Peyer's patch (tissue), 4 donors: ENCODE data around the gene SLC44A4. TPM values are rescaled to one million over a fixed set of nuclear protein-coding genes. Genes with fewer than 3 reads are reported as not detected.
A peak's percentile ranks its signal among the peaks of the same experiment; 100 is the strongest.

Source experiments
- DNase-seq, 3 donors: peaks; one replicate each; pipeline ENCODE4 v3.0.0-alpha.2; 2017 to 2019
- H3K27ac ChIP-seq, 4 donors: fragments of 200-600 bp; sonication (generic); one replicate each; pipeline ENCODE4 v1.5.1; 2016 to 2019
- H3K27me3 ChIP-seq, 2 donors: fragments of 200-600 bp; sonication (generic); one replicate each; pipeline ENCODE4 v1.5.1; 2019
- H3K36me3 ChIP-seq, 3 donors: fragments of 200-600 bp; sonication (generic); one replicate each; pipeline ENCODE4 v1.5.1; 2016 to 2019
- H3K4me1 ChIP-seq, 4 donors: fragments of 200-600 bp; sonication (generic); one replicate each; pipeline ENCODE4 v1.5.1; 2016 to 2019
- H3K4me3 ChIP-seq, 4 donors: fragments of 200-600 bp; sonication (generic); 1 replicate in 3 of 4; 2 replicates in 1 of 4; pipeline ENCODE4 v1.5.1; 2016 to 2019; ENCODE audit warnings: mild to moderate bottlenecking in 1 of 4
- H3K9me3 ChIP-seq, 4 donors: fragments of 200-600 bp; sonication (generic); one replicate each; pipeline ENCODE4 v1.5.1; 2016 to 2019; ENCODE audit warnings: mild to moderate bottlenecking in 1 of 4
- POLR2A ChIP-seq, 2 donors: fragments of 450-650 bp; IDR thresholded peaks; one replicate each; pipeline ENCODE4 v1.5.1; 2017; ENCODE audit warnings: antibody characterized with exemption in 2 of 2, mild to moderate bottlenecking in 2 of 2, moderate library complexity in 2 of 2
- total RNA-seq, 4 donors: library from RNA; depleted of rRNA; stranded (reverse); fragments of >200 nt; gene quantifications; one replicate each; pipeline ENCODE4 v1.1.0, GENCODE V29; 2016
- TF ChIP-seq, protein P1 (sequence below), 6 experiments: fragments of 450-650 bp in 4 of 6; fragments of 200-600 bp in 2 of 6; sonication (generic) in 1 of 6; IDR thresholded peaks; one replicate each; pipeline ENCODE4 v1.5.1; 2017 to 2019; ENCODE audit warnings: antibody characterized with exemption in 6 of 6, mild to moderate bottlenecking in 3 of 6, moderate library complexity in 1 of 6

The SLC44A4 gene
- total RNA-seq, 4 donors from 2014 or later, result 64.4 to 508 (median 436) TPM

DNA sequence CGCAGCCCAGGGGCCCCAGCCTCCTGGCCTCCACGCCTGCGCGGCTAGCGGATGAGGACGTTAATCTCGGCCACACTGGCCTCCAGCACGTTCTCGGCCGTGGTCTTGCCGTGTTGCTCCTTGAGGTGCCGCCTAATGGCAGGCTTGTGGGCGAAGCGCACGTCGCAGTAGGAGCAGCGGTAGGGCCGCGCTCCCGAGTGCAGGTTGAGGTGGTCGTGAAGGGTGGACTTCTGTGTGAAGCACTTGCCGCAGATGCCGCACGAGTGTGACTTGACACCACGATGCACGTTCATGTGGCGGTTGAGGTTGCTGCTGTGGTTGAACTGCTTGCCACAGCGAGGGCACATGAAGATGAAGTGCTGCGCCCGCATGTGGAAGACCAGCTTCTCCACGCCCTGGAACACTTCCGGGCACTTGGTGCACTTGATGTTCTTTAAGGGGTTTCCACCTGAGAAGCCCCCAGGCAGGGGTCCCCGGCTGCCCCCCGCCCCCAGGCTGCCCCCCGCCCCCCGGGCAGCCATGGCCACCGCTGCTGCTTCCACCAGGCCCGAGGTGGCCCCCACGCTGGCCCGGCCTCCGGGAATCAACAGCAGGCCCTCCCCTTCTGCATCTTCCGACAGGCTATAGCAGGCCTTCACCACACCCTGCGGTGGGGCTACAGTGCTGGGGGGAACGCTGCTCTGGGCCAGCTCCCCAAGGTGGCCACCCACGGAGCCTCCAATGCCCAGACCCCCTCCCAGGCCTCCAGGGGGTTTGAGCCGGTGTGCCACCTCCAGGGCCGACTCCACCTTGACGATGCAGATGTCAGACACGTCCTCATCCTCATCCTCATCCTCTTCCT lies 21.3 kb upstream of the SLC44A4 start:
- DNase-seq, result peak in 1 of 3 donors; percentile 49
- H3K4me1 ChIP-seq, result peaks cover 0 to 40% (median 12%) of the 10 kb centered on the region in 4 donors
- no peak overlapping the region for H3K27ac ChIP-seq
- H3K4me3 ChIP-seq, result no peak overlapping the region
- H3K9me3 ChIP-seq, result no peaks in the 10 kb centered on the region
- peaks cover 0 to 6% (median 0%) of the 10 kb centered on the region in 3 donors for H3K36me3 ChIP-seq
- H3K27me3 ChIP-seq, result no peaks in the 10 kb centered on the region
- TF ChIP-seq, protein P1, sequence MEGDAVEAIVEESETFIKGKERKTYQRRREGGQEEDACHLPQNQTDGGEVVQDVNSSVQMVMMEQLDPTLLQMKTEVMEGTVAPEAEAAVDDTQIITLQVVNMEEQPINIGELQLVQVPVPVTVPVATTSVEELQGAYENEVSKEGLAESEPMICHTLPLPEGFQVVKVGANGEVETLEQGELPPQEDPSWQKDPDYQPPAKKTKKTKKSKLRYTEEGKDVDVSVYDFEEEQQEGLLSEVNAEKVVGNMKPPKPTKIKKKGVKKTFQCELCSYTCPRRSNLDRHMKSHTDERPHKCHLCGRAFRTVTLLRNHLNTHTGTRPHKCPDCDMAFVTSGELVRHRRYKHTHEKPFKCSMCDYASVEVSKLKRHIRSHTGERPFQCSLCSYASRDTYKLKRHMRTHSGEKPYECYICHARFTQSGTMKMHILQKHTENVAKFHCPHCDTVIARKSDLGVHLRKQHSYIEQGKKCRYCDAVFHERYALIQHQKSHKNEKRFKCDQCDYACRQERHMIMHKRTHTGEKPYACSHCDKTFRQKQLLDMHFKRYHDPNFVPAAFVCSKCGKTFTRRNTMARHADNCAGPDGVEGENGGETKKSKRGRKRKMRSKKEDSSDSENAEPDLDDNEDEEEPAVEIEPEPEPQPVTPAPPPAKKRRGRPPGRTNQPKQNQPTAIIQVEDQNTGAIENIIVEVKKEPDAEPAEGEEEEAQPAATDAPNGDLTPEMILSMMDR (IDR thresholded peaks at IDR 0.05), result no peak
- TF ChIP-seq POLR2A (IDR thresholded peaks at IDR 0.05), result no peak

DNA sequence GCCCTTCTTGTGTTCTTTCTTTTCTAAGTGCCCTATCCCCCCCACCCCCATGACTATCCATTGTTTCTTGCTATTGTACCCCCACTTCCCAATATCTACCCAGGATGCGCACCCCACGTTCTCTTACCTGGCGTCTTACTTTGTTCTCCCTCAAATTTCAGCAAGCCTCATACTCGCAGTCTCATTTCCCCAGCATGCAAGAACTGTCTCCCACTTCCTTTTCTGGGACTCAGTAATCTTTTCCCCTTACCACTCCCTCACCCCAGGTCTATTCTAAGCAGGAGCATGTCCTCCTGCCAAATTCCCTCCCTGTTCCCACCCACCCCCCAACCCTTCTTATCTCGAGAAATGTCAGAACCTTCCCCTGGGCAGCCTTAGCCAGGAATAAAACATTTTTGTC lies 20.4 kb upstream of the SLC44A4 start:
- Histone ChIP-seq H3K36me3 (peaks cover 0 to 15% (median 0%) of the 10 kb centered on the region in 3 donors), H3K4me1 (peaks cover 0 to 40% (median 12%) of the 10 kb centered on the region in 4 donors), H3K27me3 (no peaks in the 10 kb centered on the region), H3K4me3 (no peak overlapping the region), H3K27ac (no peak overlapping the region), H3K9me3 (no peaks in the 10 kb centered on the region)
- no peak for TF ChIP-seq POLR2A (IDR thresholded peaks at IDR 0.05)
- TF ChIP-seq, protein P1 (IDR thresholded peaks at IDR 0.05), result no peak
- no peak for DNase-seq

DNA sequence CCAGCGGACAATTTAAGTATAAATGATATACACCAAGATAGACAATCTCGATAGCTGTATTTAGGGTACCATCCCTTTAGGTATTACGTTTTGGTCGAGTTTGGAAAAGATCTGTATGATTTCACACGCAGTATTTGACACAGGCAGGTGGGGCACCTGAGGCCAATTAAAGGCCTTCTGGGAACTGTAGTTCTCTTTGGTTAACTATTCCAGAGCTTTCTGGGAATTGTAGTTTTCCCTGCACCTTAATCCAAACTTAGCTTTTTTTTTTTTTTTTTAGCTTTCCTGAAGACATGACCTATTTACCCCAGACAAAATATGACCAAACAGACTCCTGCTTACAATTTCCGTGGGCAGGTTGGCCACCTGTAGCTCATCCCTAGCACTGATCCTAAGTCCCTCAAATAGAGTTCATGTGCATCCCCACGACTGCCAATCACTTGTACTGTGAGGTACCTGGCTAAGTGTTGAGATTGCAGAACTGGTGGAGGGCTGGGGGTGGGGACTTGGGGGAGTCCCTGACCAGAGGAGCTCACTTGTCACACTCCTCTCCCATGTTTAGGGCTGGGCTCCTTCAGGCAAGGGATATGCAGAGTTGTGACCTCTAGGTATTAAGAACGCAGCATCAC lies 19.7 kb upstream of the SLC44A4 start:
- H3K4me3 ChIP-seq, result peak overlapping the region; percentile 85 to 98 (median 91)
- no peaks in the 10 kb centered on the region for H3K9me3 ChIP-seq
- DNase-seq, result peak in 2 of 3 donors; percentile 40 to 65
- H3K27me3 ChIP-seq, result no peaks in the 10 kb centered on the region
- H3K36me3 ChIP-seq, result peaks cover 0 to 20% (median 0%) of the 10 kb centered on the region in 3 donors
- no peak for TF ChIP-seq POLR2A (IDR thresholded peaks at IDR 0.05)
- TF ChIP-seq, protein P1 (IDR thresholded peaks at IDR 0.05), result peak in 3 of 6 experiments; percentile 13 to 34 (median 20)
- peaks cover 0 to 40% (median 12%) of the 10 kb centered on the region in 4 donors for H3K4me1 ChIP-seq
- peak overlapping the region; percentile 82 to 94 (median 82) for H3K27ac ChIP-seq

- peak; percentile 84 to 93 (median 92) for DNase-seq
- Histone ChIP-seq H3K4me3 (peak within 1 kb of the TSS; percentile 85 to 98 (median 91)), H3K4me1 (peaks cover 0 to 34% (median 12%) of the 10 kb centered on the region in 4 donors)
Measured at GRCh38 chr6:31897612-31898382, 19.0 kb upstream of the SLC44A4 start, which contains the start of gene EHMT2. Gene EHMT2 (minus strand): TSS chr6:31897698. CDS start chr6:31897677, 21 bp downstream.

More at GRCh38 chr6:31897612-31898382, 19.0 kb upstream of the SLC44A4 start, which contains the start of gene EHMT2:
- peak within 1 kb of the TSS; percentile 82 to 94 (median 82) for H3K27ac ChIP-seq
- H3K36me3 ChIP-seq, result peaks cover 0 to 27% (median 0%) of the 10 kb centered on the region in 3 donors
- no peaks in the 10 kb centered on the region for H3K9me3 ChIP-seq
- no peaks in the 10 kb centered on the region for H3K27me3 ChIP-seq
- TF ChIP-seq, protein P1 (IDR thresholded peaks at IDR 0.05), result peak in 4 of 6 experiments; percentile 2 to 61 (median 50)
- TF ChIP-seq POLR2A (IDR thresholded peaks at IDR 0.05), result peak; percentile 51 to 64
